Fibroblast of mammary gland (primary cell): ENCODE measurements around the gene WNT11.

Experiments
- DNase-seq: peaks from one replicate; pipeline ENCODE4 v3.0.0-alpha.2; 2010; ENCODE audit warnings: low read depth
- H3K4me3 ChIP-seq: 2 replicates; pipeline ENCODE4 v1.5.1; 2011; ENCODE audit warnings: low read depth, mild to moderate bottlenecking, low read length, moderate library complexity; ENCODE audit not compliant: control insufficient read depth
- TF ChIP-seq, protein P1 (sequence below): conservative IDR thresholded peaks from 2 replicates; pipeline ENCODE4 v1.5.1; 2011; ENCODE audit warnings: low read depth, low read length, inconsistent platforms; ENCODE audit not compliant: control insufficient read depth, insufficient read depth

The WNT11 gene

DNA sequence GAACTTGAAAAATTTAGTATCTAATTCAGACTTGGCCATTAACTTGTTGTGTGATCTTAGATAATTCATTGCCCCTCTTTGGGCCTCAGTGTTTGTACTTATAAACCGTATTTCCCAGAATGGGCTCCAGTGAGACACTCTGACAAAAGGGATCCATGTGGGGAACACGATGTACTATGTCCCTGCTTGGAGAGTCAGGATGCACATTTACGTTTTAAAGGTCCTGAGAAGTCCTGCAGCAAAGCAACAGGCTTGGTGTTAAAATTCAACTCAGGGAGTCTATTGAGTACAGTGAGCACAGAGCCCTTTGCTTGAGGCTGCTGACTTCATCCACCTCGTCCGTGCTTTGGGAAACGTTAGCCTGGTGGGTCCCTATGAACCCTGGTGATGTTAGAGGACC, 9.0 kb downstream of the WNT11 start:
- no peak for DNase-seq
- TF ChIP-seq, protein P1, sequence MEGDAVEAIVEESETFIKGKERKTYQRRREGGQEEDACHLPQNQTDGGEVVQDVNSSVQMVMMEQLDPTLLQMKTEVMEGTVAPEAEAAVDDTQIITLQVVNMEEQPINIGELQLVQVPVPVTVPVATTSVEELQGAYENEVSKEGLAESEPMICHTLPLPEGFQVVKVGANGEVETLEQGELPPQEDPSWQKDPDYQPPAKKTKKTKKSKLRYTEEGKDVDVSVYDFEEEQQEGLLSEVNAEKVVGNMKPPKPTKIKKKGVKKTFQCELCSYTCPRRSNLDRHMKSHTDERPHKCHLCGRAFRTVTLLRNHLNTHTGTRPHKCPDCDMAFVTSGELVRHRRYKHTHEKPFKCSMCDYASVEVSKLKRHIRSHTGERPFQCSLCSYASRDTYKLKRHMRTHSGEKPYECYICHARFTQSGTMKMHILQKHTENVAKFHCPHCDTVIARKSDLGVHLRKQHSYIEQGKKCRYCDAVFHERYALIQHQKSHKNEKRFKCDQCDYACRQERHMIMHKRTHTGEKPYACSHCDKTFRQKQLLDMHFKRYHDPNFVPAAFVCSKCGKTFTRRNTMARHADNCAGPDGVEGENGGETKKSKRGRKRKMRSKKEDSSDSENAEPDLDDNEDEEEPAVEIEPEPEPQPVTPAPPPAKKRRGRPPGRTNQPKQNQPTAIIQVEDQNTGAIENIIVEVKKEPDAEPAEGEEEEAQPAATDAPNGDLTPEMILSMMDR, result no peak

DNA sequence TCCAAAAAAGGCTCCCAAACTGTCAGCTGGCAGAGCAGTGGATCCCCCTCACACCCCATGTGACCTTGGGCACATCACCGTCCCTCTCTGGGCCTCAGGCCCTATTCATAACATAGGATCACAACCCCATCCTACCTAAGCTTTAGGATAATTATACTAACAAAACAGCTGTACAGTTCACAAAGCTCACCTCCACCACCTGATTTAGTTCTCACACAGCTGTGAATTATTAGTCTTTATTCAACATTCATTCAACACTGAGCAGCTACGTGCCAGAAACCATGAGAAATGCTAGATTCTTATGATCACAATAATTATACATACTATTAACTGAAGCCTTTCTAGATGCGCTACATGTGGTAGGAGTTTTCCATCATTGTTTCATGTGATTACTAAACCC, 9.5 kb downstream of the WNT11 start:
- TF ChIP-seq, protein P1, result no peak
- H3K4me3 ChIP-seq, result no peak overlapping the region

More for the DNA sequence above, 9.0 kb downstream of the WNT11 start:
- H3K4me3 ChIP-seq, result no peak overlapping the region

DNA sequence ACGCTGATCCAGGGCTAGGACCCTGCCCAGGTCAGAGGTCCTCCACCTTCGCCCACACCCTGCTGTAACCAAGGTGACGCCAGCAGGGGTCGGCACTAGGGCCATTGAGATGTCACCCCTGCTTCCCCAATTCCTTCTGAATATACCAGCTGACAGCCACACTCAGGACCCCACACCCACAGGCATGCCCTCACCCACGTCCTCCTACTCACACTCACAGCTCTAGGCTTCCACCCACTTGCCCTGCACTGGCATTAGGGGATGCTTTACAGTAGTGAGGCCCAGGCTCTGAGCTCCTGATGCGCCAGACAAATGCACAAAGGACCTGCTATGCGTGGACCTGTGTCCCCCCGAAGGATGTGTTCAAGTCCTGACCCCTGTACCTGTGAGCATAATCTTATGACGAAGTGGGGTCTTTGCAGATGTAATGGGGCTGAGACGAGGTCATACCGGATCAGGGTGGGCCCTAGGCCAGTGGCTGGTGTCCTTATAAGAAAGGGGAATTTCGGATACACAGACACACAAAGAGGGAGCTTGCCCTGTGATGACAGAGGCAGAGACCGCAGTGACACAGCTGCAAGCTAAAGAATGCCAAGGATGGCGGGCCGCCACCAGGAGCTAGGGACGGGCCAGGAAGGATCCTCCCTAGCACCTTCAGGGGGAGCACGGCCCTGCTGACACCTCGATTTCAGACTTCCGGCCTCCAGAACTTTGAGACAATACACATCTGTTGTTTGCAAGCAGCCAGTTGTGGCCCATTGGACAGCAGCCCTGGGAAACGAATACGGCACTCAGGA, 11.2 kb downstream of the WNT11 start:
- TF ChIP-seq, protein P1, result no peak
- no peak for DNase-seq
- no peak overlapping the region for H3K4me3 ChIP-seq

More for the DNA sequence above, 9.5 kb downstream of the WNT11 start:
- DNase-seq, result no peak

DNA sequence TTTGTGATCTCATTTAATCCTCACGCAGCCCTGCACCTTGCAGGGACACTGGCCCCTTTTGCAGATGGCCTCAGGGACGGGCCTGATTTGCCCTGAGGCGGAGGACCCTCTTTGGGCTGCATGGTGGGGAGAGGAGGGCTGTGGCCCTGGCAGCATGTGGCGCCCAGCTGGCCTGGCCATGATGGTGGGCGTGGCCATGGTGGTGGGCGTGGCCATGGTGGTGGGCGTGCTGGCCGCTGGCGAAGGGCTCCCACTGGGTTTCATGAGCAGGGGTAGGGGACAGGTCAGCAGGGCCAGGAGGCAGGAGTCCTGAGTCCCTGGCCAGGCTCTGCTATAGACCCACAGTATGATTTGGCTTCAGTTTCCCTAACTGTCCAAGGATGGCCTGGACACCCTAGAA, 13.1 kb downstream of the WNT11 start:
- no peak overlapping the region for H3K4me3 ChIP-seq
- TF ChIP-seq, protein P1, result no peak
- no peak for DNase-seq

DNA sequence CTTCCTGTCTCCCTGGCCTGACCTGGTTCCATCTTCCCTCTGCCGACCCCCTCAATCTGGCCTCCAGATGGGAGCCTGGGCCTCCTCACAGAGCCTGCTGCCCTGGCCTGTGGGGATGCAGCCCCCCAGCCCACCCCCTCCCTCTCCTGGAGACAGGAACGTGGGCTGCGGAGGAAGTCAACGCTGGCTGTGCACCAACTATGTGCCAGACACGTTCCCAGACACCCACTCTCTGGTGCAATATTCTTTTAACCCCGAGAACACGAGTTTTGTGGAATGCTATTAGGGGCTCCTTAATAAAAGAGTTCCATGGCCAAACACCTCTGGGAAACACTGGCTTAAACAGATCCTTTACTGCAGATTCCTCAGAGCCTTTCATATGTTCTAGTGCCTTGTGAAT, 15.9 kb downstream of the WNT11 start:
- TF ChIP-seq, protein P1, result no peak
- H3K4me3 ChIP-seq, result no peak overlapping the region
- no peak for DNase-seq

DNA sequence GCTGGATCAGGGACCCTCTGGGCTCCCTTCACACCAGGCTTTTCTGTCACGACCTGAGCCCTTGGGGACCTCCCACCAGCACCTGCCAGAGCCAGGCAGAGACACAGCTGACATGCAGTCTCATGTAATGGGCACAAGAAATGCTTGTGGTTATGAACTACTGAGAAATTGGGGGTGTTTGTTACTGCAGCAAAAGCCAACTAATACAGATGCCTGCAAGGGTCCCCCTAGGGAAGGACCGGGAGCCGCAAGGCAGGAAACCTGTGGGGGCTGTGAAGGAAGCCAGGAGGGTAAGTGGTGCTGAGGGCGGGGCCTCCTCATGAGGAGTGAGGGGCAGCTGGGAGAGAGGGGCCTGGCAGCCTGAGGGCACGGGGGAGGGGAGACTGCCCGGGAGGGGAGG, 16.6 kb downstream of the WNT11 start:
- TF ChIP-seq, protein P1, result no peak
- H3K4me3 ChIP-seq, result no peak overlapping the region
- DNase-seq, result no peak
